Heart right ventricle (tissue), 16 donors: ENCODE measurements around the gene ANO2. TPM values are rescaled to one million over a fixed set of nuclear protein-coding genes. Genes with fewer than 3 reads are reported as not detected.

Source experiments
- ATAC-seq, 8 donors: fragments of 200-7000 bp; cut with Tn5 transposase; one replicate each; pipeline ENCODE4 v1.9.1; 2020; ENCODE audit warnings: mild to moderate bottlenecking in 8 of 8, moderate library complexity in 8 of 8, moderate number of reproducible peaks in 1 of 8
- DNase-seq, 2 donors: peaks; one replicate each; pipeline ENCODE4 v3.0.0-alpha.2; 2020
- H3K27ac ChIP-seq, 10 donors: fragments of 200-600 bp; sonication (generic) in 2 of 10; one replicate each; pipeline versions ENCODE4 v1.5.0 to v1.8.0; 2020 to 2022; ENCODE audit warnings: mild to moderate bottlenecking in 3 of 10
- H3K27me3 ChIP-seq, 7 donors: fragments of 200-600 bp; one replicate each; pipeline ENCODE4 v1.8.0; 2021 to 2022; ENCODE audit warnings: mild to moderate bottlenecking in 2 of 7
- H3K36me3 ChIP-seq, 9 donors: fragments of 200-600 bp; sonication (generic) in 1 of 9; one replicate each; pipeline versions ENCODE4 v1.5.0 to v1.8.0; 2020 to 2022; ENCODE audit warnings: mild to moderate bottlenecking in 2 of 9
- H3K4me1 ChIP-seq, 9 donors: fragments of 200-600 bp; sonication (generic) in 1 of 9; one replicate each; pipeline versions ENCODE4 v1.5.0 to v1.8.0; 2020 to 2022; ENCODE audit warnings: mild to moderate bottlenecking in 4 of 9
- H3K4me3 ChIP-seq, 10 donors: fragments of 200-600 bp; sonication (generic) in 2 of 10; one replicate each; pipeline versions ENCODE4 v1.5.0 to v1.8.0; 2020 to 2022; ENCODE audit warnings: mild to moderate bottlenecking in 7 of 10, moderate library complexity in 2 of 10
- H3K9me3 ChIP-seq, 11 donors: fragments of 200-600 bp in 10 of 11; sonication (generic) in 2 of 11; one replicate each; pipeline versions ENCODE4 v1.5.0 to v1.8.0; 2013 to 2022; ENCODE audit warnings: mild to moderate bottlenecking in 2 of 11, control low read depth in 1 of 11, moderate library complexity in 1 of 11
- WGBS, 2 donors: extraction: QIAGEN DNeasy Blood & Tissue Kit; methylation state at CpG; one replicate each; pipeline ENCODE4 v1.1.7; 2013; ENCODE audit warnings: inconsistent platforms in 1 of 2; 5-methylcytosine and 5-hydroxymethylcytosine counted together
- intact Hi-C, 10 donors: fragments of 100-400 bp; cut with DNase I; formaldehyde crosslinking; loops; one replicate each; pipeline versions ENCODE4 v1.11.1 to v1.14.2; 2022
- polyA plus RNA-seq, 2 donors: library from polyadenylated mRNA; stranded (reverse); fragments of 200-250 nt; gene quantifications; one replicate each; pipeline ENCODE4 v1.2.3, GENCODE V29; 2013
- total RNA-seq, 10 donors: library from RNA; stranded (reverse); fragmentation: NEBNext Ultra II Directional in 3 of 10; extraction: Animal tissue kit (Norgen Biotek cat#: 25700) in 3 of 10; gene quantifications; one replicate each; pipeline versions ENCODE4 v1.2.1 to v1.2.4, GENCODE V29; 2021 to 2023
- TF ChIP-seq, protein P1 (sequence below), 9 donors: fragments of 200-600 bp; sonication (generic) in 2 of 9; IDR thresholded peaks; one replicate each; pipeline versions ENCODE4 v1.5.0 to v1.8.0; 2021 to 2022; ENCODE audit warnings: antibody characterized with exemption in 9 of 9, mild to moderate bottlenecking in 5 of 9, moderate library complexity in 1 of 9
- donor health status: Arrhythmogenic right ventricular cardiomyopathy.
- donor health status: ischemic (EF 13 %, LVEDD 7.1; RV severe dilation, severe dysfunction).
- donor health status: healthy with polysubstance abuse.
- donor health status: DM: no; HTN: yes; CAD: no.
- donor health status: DM: no; HTN: no; CAD: no.
- donor health status: ischemic (EF 25% LVEDD 6.9; RV normal size, moderate dysfunction).
- donor health status: ischemic (EF 25% LVEDD 5.7; RV mildly dilated, moderate dysfunction).
- donor health status: healthy.
- donor health status: DM: yes; HTN: yes; CAD: no.
- donor health status: Ischemic cardiomyopathy.
- donor health status: ischemic (EF 35%, LVEDD 5.7; RV mildly dilated, moderate dysfunction).
- donor health status: nonischemic (EF 11% LVEDD 7.7; RV severe dilation, severe dysfunction).
- donor health status: DM: yes; HTN: yes; CAD: no.
- donor health status: PGD.
- donor health status: ischemic (EF 29% LVEDD 5.4; RV normal size, mild dysfunction).
- donor health status: nonischemic (EF 23%, LVEDD 6.1; RV moderate dilation, normal function).

The ANO2 gene
- total and polyA plus RNA-seq, 12 donors, result 4.0 to 15.2 (median 12.0) TPM

- intact Hi-C loops, result no loop called here
- no peak overlapping the region for H3K27ac ChIP-seq
Measured at GRCh38 chr12:5736527-5736926, 208.5 kb downstream of the ANO2 start.

DNA sequence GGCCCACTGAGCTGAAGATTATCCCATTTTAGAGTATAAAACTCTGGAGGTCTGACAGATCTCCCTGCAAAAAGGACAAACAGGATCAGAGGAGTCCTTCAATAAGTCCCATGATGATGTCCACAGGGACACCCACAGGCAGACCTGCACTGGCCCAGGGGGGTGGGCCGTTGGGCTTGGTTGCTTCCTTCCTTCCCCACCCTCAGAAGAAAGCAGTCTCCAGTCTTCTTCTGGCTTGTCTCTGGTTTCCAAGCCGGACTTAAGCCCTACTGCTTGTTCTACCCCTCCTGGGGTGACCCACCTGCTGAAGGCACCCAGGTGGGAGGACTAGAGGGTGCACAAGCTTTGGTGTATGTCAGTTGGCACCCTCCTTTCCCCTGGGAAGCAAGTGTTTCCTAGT, 209.0 kb downstream of the ANO2 start:
- no peak overlapping the region for H3K4me3 ChIP-seq
- TF ChIP-seq, protein P1, sequence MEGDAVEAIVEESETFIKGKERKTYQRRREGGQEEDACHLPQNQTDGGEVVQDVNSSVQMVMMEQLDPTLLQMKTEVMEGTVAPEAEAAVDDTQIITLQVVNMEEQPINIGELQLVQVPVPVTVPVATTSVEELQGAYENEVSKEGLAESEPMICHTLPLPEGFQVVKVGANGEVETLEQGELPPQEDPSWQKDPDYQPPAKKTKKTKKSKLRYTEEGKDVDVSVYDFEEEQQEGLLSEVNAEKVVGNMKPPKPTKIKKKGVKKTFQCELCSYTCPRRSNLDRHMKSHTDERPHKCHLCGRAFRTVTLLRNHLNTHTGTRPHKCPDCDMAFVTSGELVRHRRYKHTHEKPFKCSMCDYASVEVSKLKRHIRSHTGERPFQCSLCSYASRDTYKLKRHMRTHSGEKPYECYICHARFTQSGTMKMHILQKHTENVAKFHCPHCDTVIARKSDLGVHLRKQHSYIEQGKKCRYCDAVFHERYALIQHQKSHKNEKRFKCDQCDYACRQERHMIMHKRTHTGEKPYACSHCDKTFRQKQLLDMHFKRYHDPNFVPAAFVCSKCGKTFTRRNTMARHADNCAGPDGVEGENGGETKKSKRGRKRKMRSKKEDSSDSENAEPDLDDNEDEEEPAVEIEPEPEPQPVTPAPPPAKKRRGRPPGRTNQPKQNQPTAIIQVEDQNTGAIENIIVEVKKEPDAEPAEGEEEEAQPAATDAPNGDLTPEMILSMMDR (IDR thresholded peaks at IDR 0.05), result no peak
- H3K9me3 ChIP-seq, result no peaks in the 10 kb centered on the region
- intact Hi-C loops, result no loop called here
- peaks cover 0 to 23% (median 0%) of the 10 kb centered on the region in 9 donors for H3K36me3 ChIP-seq
- H3K27ac ChIP-seq, result no peak overlapping the region
- ATAC-seq, result no peak
- no peak for DNase-seq
- 55 to 64% methylated on average over 2 of the region's 2 CpGs for WGBS, 2 donors
- H3K4me1 ChIP-seq, result no peaks in the 10 kb centered on the region
- H3K27me3 ChIP-seq, result no peaks in the 10 kb centered on the region

More at GRCh38 chr12:5736527-5736926, 208.5 kb downstream of the ANO2 start:
- ATAC-seq (no peak), DNase-seq (no peak)
- WGBS, 2 donors, result 82 to 88% methylated on average over 5 of the region's 5 CpGs
- Histone ChIP-seq H3K9me3 (no peaks in the 10 kb centered on the region), H3K27me3 (no peaks in the 10 kb centered on the region), H3K36me3 (peaks cover 0 to 28% (median 0%) of the 10 kb centered on the region in 9 donors), H3K4me3 (no peak overlapping the region), H3K4me1 (no peaks in the 10 kb centered on the region)
- TF ChIP-seq, protein P1 (IDR thresholded peaks at IDR 0.05), result no peak

- Histone ChIP-seq H3K27me3 (no peaks in the 10 kb centered on the region), H3K4me3 (no peak overlapping the region), H3K9me3 (no peaks in the 10 kb centered on the region), H3K4me1 (no peaks in the 10 kb centered on the region), H3K36me3 (peaks cover 0 to 21% (median 0%) of the 10 kb centered on the region in 9 donors), H3K27ac (no peak overlapping the region)
- DNase-seq (no peak), ATAC-seq (no peak)
- intact Hi-C loops, result no loop called here
- 87 to 88% methylated on average over 5 of the region's 5 CpGs for WGBS, 2 donors
- TF ChIP-seq, protein P1 (IDR thresholded peaks at IDR 0.05), result no peak
Measured at GRCh38 chr12:5733916-5734315, 211.1 kb downstream of the ANO2 start.

DNA sequence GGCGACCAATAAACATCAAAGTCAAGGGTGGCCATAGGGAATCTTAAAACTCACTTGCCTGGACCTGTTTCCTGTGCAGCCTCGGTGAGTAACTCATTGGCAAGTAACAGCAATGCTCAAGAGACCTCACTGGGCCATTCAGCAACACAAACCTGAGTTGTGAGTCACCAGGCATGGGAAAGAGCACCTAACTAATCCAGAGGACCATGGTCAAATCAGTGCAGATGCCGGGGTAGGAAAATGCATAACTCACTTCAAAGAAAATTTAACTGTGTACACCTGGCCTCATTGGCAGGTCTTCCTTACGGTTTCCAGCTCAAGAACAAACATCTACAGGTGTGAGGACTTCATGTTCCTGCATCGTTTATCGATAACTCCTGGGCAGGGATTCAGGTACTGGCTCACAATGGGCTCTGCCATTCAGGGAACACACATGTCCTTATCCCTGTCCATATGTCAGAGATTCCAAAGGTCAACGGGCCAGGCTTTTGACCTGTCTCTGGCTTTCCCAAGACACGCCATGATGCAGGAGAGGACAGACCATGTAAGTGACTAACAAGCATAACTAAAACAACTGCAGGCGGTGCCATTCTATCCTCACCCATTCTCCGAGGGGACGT, 211.8 kb downstream of the ANO2 start:
- Histone ChIP-seq H3K4me1 (no peaks in the 10 kb centered on the region), H3K4me3 (no peak overlapping the region), H3K27me3 (no peaks in the 10 kb centered on the region), H3K27ac (no peak overlapping the region), H3K9me3 (no peaks in the 10 kb centered on the region), H3K36me3 (peaks cover 0 to 14% (median 0%) of the 10 kb centered on the region in 9 donors)
- DNase-seq (no peak), ATAC-seq (no peak)
- TF ChIP-seq, protein P1 (IDR thresholded peaks at IDR 0.05), result no peak
- intact Hi-C loops, result no loop called here
- WGBS, 2 donors, result 84 to 88% methylated on average over 11 of the region's 11 CpGs
